HL-60 (cell line): ENCODE results near the gene REG3A.

Source experiments
- CTCF ChIP-seq: IDR thresholded peaks from one replicate; pipeline ENCODE4 v1.5.1; 2011; ENCODE audit warnings: low read length, control low read depth, inconsistent platforms; ENCODE audit not compliant: insufficient read depth
- GABPA ChIP-seq: IDR thresholded peaks from 2 replicates; pipeline ENCODE4 v1.6.1; 2012; ENCODE audit warnings: low read depth
- POLR2AphosphoS5 ChIP-seq: IDR thresholded peaks from 2 replicates; pipeline ENCODE4 v1.6.1; 2012; ENCODE audit warnings: low read depth

- TF ChIP-seq CTCF = no peak
- no peak for TF ChIP-seq GABPA
- TF ChIP-seq POLR2AphosphoS5 = no peak
These were observed 27.9 kb downstream of the REG3A start for GRCh38 chr2:79131687-79132086.
